HepG2 (cell line): Measurements from ENCODE around the gene RGS19. TPM values are rescaled to one million over a fixed set of nuclear protein-coding genes. Genes with fewer than 3 reads are reported as not detected.
A peak's percentile ranks its signal among the peaks of the same experiment; 100 is the strongest.

Experiments used
- MAFF ChIP-seq: IDR thresholded peaks from 2 replicates; pipeline ENCODE4 v1.6.1; 2011; ENCODE audit warnings: low read depth, low read length, improper control_type of control experiment
- POLR2AphosphoS2 ChIP-seq: IDR thresholded peaks from 2 replicates; pipeline ENCODE4 v1.6.1; 2011; ENCODE audit warnings: low read depth, low read length, improper control_type of control experiment
- POLR2AphosphoS5 ChIP-seq: IDR thresholded peaks from 2 replicates; pipeline ENCODE4 v1.6.1; 2012; ENCODE audit warnings: low read depth, low read length
- RFX1 ChIP-seq: fragments of 450-650 bp; IDR thresholded peaks from 2 replicates; pipeline ENCODE4 v1.6.1; 2017
- SCMH1 ChIP-seq: sonication (generic); formaldehyde crosslinking; IDR thresholded peaks from 2 replicates; pipeline ENCODE4 v1.9.0; 2021; ENCODE audit warnings: missing genetic modification reagents, mild to moderate bottlenecking, borderline replicate concordance
- SNRNP70 ChIP-seq: fragments of 200-400 bp; formaldehyde crosslinking; IDR thresholded peaks from 2 replicates; pipeline ENCODE4 v1.6.1; 2017; ENCODE audit warnings: mild to moderate bottlenecking, low read depth, low read length, moderate library complexity
- SOX6 ChIP-seq, 2 experiments: fragments of 450-650 bp in 1 of 2; sonication (generic) in 1 of 2; formaldehyde crosslinking in 1 of 2; IDR thresholded peaks; 2 replicates each; pipeline versions ENCODE4 v1.4.0 to v1.6.1; 2017 to 2020; ENCODE audit warnings: antibody characterized with exemption in 1 of 2, mild to moderate bottlenecking in 1 of 2, missing genetic modification reagents in 1 of 2
- SP2 ChIP-seq: sonication (generic); formaldehyde crosslinking; IDR thresholded peaks from 2 replicates; pipeline ENCODE4 v1.5.1; 2020; ENCODE audit warnings: mild to moderate bottlenecking, missing genetic modification reagents
- TBX3 ChIP-seq: fragments of 450-650 bp; IDR thresholded peaks from 2 replicates; pipeline ENCODE4 v1.6.1; 2017; ENCODE audit warnings: antibody characterized with exemption, mild to moderate bottlenecking, inconsistent platforms, borderline replicate concordance
- TCF7L2 ChIP-seq: IDR thresholded peaks from 2 replicates; pipeline ENCODE4 v1.6.1; 2011; ENCODE audit warnings: mild to moderate bottlenecking, low read depth, low read length, moderate library complexity
- XBP1 ChIP-seq: sonication (generic); formaldehyde crosslinking; IDR thresholded peaks from 2 replicates; pipeline ENCODE4 v1.5.0; 2020; ENCODE audit warnings: missing genetic modification reagents
- YEATS4 ChIP-seq: sonication (generic); formaldehyde crosslinking; IDR thresholded peaks from 2 replicates; pipeline ENCODE4 v1.4.0; 2020; ENCODE audit warnings: missing genetic modification reagents, borderline replicate concordance
- ZNF460 ChIP-seq: sonication (generic); formaldehyde crosslinking; IDR thresholded peaks from 2 replicates; pipeline ENCODE4 v1.5.1; 2020; ENCODE audit warnings: missing genetic modification reagents, mild to moderate bottlenecking, borderline replicate concordance
- ZNF713 ChIP-seq: sonication (generic); formaldehyde crosslinking; IDR thresholded peaks from 2 replicates; pipeline ENCODE4 v1.4.0; 2020; ENCODE audit warnings: mild to moderate bottlenecking, missing genetic modification reagents
- ZNF792 ChIP-seq: IDR thresholded peaks from 2 replicates; pipeline ENCODE4 v1.6.1; 2016
- polyA plus RNA-seq, 8 experiments: library from polyadenylated mRNA; depleted of rRNA in 3 of 8; stranded (reverse) in 7 of 8; unstranded in 1 of 8; fragments of >200 nt; fragmentation: Illumina TruSeq in 4 of 8; extraction: Trizol in 4 of 8; gene quantifications; 2 replicates each; pipeline versions ENCODE4 v1.2.1 to v1.2.3, GENCODE V29; 2011 to 2016; ENCODE audit warnings: low read depth in 4 of 8, missing spikeins in 1 of 8, mixed read lengths in 1 of 8; ENCODE audit not compliant: insufficient read depth in 1 of 8
- total RNA-seq, 5 experiments: library from RNA; depleted of rRNA; stranded (reverse); fragments of >200 nt; fragmentation: Illumina TruSeq; extraction: Trizol; gene quantifications; 2 replicates each; pipeline ENCODE4 v1.2.3, GENCODE V29; 2016; ENCODE audit warnings: low read depth in 1 of 5
- TF ChIP-seq, protein P1 (sequence below): sonication (generic); formaldehyde crosslinking; conservative IDR thresholded peaks from 2 replicates; pipeline ENCODE4 v1.8.0; 2022; ENCODE audit warnings: missing genetic modification reagents
- TF ChIP-seq, protein P2 (sequence below): fragments of 450-650 bp; IDR thresholded peaks from 2 replicates; pipeline ENCODE4 v1.6.1; 2017; ENCODE audit warnings: mild to moderate bottlenecking
- TF ChIP-seq, protein P3 (sequence below): sonication (generic); formaldehyde crosslinking; IDR thresholded peaks from 2 replicates; pipeline ENCODE4 v1.4.0; 2020; ENCODE audit warnings: missing genetic modification reagents
- TF ChIP-seq, protein P4 (sequence below): sonication (generic); formaldehyde crosslinking; IDR thresholded peaks from 2 replicates; pipeline ENCODE4 v1.8.1; 2023; ENCODE audit warnings: mild to moderate bottlenecking, missing genetic modification reagents

Gene RGS19
- total and polyA plus RNA-seq, 2 of the 13 experiments (the other 11 are each of a cell fraction or from before 2014, with no cell fraction given), result 10.7 to 11.9 TPM

DNA sequence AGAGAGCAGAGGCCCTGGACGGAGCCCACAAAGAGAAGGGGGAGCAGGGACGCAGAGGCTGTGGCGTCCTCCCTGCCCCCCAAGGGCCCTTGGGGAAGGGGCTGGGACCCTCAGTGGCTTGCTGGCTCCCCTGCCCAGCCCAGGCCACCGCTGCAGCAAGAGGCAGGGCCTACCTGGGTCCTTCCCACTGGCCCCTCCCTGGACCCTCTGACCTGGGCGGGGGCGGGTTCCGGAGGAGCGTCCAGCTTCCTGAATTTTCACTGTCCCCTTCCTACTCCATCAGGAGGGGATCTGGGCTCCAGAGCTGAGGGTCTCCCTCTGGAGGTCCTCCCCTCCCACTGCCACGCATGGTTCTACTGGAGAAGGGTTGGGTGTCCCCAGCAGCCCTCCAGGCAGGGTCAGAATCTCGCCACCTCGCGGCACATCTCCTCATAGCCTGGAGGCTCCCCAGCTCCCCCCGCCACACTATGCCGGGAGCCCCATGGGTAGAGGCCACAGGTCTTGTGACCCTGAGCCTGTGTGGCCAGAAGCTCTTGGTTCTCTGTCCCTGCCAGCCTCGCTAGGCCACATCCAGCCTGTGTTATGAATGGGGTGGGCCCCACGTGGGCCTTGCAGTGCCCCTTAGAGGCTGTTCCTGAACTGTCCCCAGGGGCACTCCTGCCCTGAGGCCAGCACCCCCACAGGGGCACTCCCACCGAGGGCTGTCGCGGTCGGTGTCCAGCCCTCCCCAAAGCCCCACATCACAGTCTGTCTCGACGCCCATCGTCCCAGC is 28.9 kb downstream of the RGS19 start (continued):
- TF ChIP-seq, protein P1, sequence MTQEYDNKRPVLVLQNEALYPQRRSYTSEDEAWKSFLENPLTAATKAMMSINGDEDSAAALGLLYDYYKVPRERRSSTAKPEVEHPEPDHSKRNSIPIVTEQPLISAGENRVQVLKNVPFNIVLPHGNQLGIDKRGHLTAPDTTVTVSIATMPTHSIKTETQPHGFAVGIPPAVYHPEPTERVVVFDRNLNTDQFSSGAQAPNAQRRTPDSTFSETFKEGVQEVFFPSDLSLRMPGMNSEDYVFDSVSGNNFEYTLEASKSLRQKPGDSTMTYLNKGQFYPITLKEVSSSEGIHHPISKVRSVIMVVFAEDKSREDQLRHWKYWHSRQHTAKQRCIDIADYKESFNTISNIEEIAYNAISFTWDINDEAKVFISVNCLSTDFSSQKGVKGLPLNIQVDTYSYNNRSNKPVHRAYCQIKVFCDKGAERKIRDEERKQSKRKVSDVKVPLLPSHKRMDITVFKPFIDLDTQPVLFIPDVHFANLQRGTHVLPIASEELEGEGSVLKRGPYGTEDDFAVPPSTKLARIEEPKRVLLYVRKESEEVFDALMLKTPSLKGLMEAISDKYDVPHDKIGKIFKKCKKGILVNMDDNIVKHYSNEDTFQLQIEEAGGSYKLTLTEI, result no peak
- TF ChIP-seq, protein P2, sequence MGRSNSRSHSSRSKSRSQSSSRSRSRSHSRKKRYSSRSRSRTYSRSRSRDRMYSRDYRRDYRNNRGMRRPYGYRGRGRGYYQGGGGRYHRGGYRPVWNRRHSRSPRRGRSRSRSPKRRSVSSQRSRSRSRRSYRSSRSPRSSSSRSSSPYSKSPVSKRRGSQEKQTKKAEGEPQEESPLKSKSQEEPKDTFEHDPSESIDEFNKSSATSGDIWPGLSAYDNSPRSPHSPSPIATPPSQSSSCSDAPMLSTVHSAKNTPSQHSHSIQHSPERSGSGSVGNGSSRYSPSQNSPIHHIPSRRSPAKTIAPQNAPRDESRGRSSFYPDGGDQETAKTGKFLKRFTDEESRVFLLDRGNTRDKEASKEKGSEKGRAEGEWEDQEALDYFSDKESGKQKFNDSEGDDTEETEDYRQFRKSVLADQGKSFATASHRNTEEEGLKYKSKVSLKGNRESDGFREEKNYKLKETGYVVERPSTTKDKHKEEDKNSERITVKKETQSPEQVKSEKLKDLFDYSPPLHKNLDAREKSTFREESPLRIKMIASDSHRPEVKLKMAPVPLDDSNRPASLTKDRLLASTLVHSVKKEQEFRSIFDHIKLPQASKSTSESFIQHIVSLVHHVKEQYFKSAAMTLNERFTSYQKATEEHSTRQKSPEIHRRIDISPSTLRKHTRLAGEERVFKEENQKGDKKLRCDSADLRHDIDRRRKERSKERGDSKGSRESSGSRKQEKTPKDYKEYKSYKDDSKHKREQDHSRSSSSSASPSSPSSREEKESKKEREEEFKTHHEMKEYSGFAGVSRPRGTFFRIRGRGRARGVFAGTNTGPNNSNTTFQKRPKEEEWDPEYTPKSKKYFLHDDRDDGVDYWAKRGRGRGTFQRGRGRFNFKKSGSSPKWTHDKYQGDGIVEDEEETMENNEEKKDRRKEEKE, result no peak
- TF ChIP-seq, protein P3, sequence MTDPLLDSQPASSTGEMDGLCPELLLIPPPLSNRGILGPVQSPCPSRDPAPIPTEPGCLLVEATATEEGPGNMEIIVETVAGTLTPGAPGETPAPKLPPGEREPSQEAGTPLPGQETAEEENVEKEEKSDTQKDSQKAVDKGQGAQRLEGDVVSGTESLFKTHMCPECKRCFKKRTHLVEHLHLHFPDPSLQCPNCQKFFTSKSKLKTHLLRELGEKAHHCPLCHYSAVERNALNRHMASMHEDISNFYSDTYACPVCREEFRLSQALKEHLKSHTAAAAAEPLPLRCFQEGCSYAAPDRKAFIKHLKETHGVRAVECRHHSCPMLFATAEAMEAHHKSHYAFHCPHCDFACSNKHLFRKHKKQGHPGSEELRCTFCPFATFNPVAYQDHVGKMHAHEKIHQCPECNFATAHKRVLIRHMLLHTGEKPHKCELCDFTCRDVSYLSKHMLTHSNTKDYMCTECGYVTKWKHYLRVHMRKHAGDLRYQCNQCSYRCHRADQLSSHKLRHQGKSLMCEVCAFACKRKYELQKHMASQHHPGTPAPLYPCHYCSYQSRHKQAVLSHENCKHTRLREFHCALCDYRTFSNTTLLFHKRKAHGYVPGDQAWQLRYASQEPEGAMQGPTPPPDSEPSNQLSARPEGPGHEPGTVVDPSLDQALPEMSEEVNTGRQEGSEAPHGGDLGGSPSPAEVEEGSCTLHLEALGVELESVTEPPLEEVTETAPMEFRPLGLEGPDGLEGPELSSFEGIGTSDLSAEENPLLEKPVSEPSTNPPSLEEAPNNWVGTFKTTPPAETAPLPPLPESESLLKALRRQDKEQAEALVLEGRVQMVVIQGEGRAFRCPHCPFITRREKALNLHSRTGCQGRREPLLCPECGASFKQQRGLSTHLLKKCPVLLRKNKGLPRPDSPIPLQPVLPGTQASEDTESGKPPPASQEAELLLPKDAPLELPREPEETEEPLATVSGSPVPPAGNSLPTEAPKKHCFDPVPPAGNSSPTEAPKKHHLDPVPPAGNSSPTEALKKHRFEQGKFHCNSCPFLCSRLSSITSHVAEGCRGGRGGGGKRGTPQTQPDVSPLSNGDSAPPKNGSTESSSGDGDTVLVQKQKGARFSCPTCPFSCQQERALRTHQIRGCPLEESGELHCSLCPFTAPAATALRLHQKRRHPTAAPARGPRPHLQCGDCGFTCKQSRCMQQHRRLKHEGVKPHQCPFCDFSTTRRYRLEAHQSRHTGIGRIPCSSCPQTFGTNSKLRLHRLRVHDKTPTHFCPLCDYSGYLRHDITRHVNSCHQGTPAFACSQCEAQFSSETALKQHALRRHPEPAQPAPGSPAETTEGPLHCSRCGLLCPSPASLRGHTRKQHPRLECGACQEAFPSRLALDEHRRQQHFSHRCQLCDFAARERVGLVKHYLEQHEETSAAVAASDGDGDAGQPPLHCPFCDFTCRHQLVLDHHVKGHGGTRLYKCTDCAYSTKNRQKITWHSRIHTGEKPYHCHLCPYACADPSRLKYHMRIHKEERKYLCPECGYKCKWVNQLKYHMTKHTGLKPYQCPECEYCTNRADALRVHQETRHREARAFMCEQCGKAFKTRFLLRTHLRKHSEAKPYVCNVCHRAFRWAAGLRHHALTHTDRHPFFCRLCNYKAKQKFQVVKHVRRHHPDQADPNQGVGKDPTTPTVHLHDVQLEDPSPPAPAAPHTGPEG (CRISPR knock-in tag), result peak; percentile 85
- TF ChIP-seq ZNF713 (peak; percentile 81; the same call in 1 of the 2 replicates), SOX6 (IDR thresholded peaks at IDR 0.05) (no peak), SOX6 (CRISPR knock-in tag; IDR thresholded peaks at IDR 0.05) (peak; percentile 40; the same call in 1 of the 2 replicates), XBP1 (CRISPR knock-in tag) (peak; percentile 17; the same call in 1 of the 2 replicates), ZNF792 (peak; percentile 6; the same call in 1 of the 2 replicates), MAFF (no peak), YEATS4 (CRISPR knock-in tag) (peak; percentile 89), POLR2AphosphoS5 (peak; percentile 59; the same call in 1 of the 2 replicates), SP2 (CRISPR knock-in tag) (0 out of 2 replicates have a peak, but pooled peaks have one; percentile 31), SCMH1 (no peak), TBX3 (no peak), TCF7L2 (no peak), RFX1 (no peak), ZNF460 (no peak), SNRNP70 (no peak), POLR2AphosphoS2 (no peak)
- TF ChIP-seq, protein P4, sequence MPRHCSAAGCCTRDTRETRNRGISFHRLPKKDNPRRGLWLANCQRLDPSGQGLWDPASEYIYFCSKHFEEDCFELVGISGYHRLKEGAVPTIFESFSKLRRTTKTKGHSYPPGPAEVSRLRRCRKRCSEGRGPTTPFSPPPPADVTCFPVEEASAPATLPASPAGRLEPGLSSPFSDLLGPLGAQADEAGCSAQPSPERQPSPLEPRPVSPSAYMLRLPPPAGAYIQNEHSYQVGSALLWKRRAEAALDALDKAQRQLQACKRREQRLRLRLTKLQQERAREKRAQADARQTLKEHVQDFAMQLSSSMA (CRISPR knock-in tag), result peak; percentile 23; the same call in 1 of the 2 replicates
